NK-92 treated with Interleukin-12 subunit alpha and Interleukin-12 subunit beta, amount 100 ng/mL, for 24 hours (cell line): ENCODE data around the gene SWI5.
"Not testable (repeated sequence)": the region's sequence is repeated elsewhere in the genome, so short reads cannot be mapped to it uniquely, and the experiment has no call there.

ENCODE experiments used
- DNase-seq: peaks from one replicate; lab custom pipeline; 2025; lab: John Stamatoyannopoulos, UW

Gene SWI5

GRCh38 chr9:128279088-128280073, 3.3 kb downstream of the SWI5 start:
- DNase-seq, result not testable (repeated sequence)

- DNase-seq, result no peak
These were observed 4.1 kb downstream of the SWI5 start for GRCh38 chr9:128280084-128280622.

GRCh38 chr9:128282500-128282899, 6.4 kb downstream of the SWI5 start:
- no peak for DNase-seq

- DNase-seq, result no peak
These were observed 9.1 kb downstream of the SWI5 start for GRCh38 chr9:128285033-128285784.

- no peak for DNase-seq
These were observed 10.4 kb downstream of the SWI5 start for GRCh38 chr9:128286440-128286839.

GRCh38 chr9:128288273-128289004, 12.4 kb downstream of the SWI5 start:
- DNase-seq, result no peak

- DNase-seq, result no peak
These were observed 15.9 kb downstream of the SWI5 start for GRCh38 chr9:128292009-128292408.

- no peak for DNase-seq
These were observed 17.0 kb downstream of the SWI5 start for GRCh38 chr9:128293091-128293490.

GRCh38 chr9:128294142-128294541, 18.1 kb downstream of the SWI5 start:
- DNase-seq, result no peak

GRCh38 chr9:128296340-128297220, 20.5 kb downstream of the SWI5 start:
- no peak for DNase-seq

- DNase-seq, result no peak
These were observed 21.2 kb downstream of the SWI5 start for GRCh38 chr9:128297221-128297773.

- no peak for DNase-seq
These were observed 22.7 kb downstream of the SWI5 start for GRCh38 chr9:128298535-128299482.

GRCh38 chr9:128304136-128304970, 28.3 kb downstream of the SWI5 start:
- no peak for DNase-seq

GRCh38 chr9:128304971-128305288, 28.9 kb downstream of the SWI5 start:
- no peak for DNase-seq

- no peak for DNase-seq
These were observed 33.5 kb downstream of the SWI5 start for GRCh38 chr9:128309551-128309950.

- DNase-seq, result no peak
These were observed 34.4 kb downstream of the SWI5 start for GRCh38 chr9:128310461-128310860.

GRCh38 chr9:128314697-128315096, 38.6 kb downstream of the SWI5 start:
- no peak for DNase-seq

GRCh38 chr9:128316421-128316820, 40.3 kb downstream of the SWI5 start:
- DNase-seq, result no peak

GRCh38 chr9:128317629-128318028, 41.6 kb downstream of the SWI5 start:
- no peak for DNase-seq
